RWPE2 (cell line): Measurements from ENCODE around the gene AKR1B1.

Source experiments
- ATAC-seq: fragments of 200-7000 bp; cut with Tn5 transposase; 3 replicates; pipeline ENCODE4 v1.9.1; 2021; ENCODE audit warnings: low read depth
- DNase-seq: peaks from one replicate; pipeline ENCODE4 v3.0.0-alpha.2; 2020; ENCODE audit warnings: low spot score
- H3K27ac ChIP-seq: fragments of 450-650 bp; 2 replicates; pipeline ENCODE4 v1.5.1; 2017; ENCODE audit warnings: mild to moderate bottlenecking; ENCODE audit not compliant: poor library complexity, severe bottlenecking
- H3K27me3 ChIP-seq: fragments of 250-450 bp; sonication (Bioruptor Pico); 2 replicates; pipeline ENCODE4 v1.5.1; 2021; ENCODE audit warnings: mild to moderate bottlenecking, moderate library complexity; ENCODE audit not compliant: insufficient read depth, poor library complexity, severe bottlenecking
- H3K36me3 ChIP-seq: fragments of 250-450 bp; sonication (Bioruptor Pico); 2 replicates; pipeline ENCODE4 v1.5.1; 2020; ENCODE audit warnings: low read depth, mild to moderate bottlenecking, moderate library complexity
- H3K4me1 ChIP-seq: fragments of 250-450 bp; sonication (Bioruptor Pico); 2 replicates; pipeline ENCODE4 v1.5.1; 2021; ENCODE audit warnings: mild to moderate bottlenecking, moderate library complexity; ENCODE audit not compliant: insufficient read depth, poor library complexity, severe bottlenecking
- H3K4me3 ChIP-seq: fragments of 250-450 bp; sonication (Bioruptor Pico); 2 replicates; pipeline ENCODE4 v1.5.1; 2021; ENCODE audit warnings: mild to moderate bottlenecking, moderate library complexity; ENCODE audit not compliant: severe bottlenecking
- H3K9me3 ChIP-seq: fragments of 250-450 bp; sonication (Bioruptor Pico); 2 replicates; pipeline ENCODE4 v1.5.1; 2021; ENCODE audit warnings: mild to moderate bottlenecking, moderate library complexity; ENCODE audit not compliant: severe bottlenecking
- CTCF ChIP-seq: fragments of 450-650 bp; IDR thresholded peaks from one replicate; pipeline ENCODE4 v1.5.1; 2017; ENCODE audit warnings: mild to moderate bottlenecking, moderate library complexity; ENCODE audit not compliant: poor library complexity, severe bottlenecking

AKR1B1 gene

GRCh38 chr7:134396031-134396430, 62.9 kb downstream of the AKR1B1 start:
- no peak overlapping the region for H3K27ac ChIP-seq
- ATAC-seq = no peak
- no peak for TF ChIP-seq CTCF
- H3K9me3 ChIP-seq = no peaks in the 10 kb centered on the region
- no peaks in the 10 kb centered on the region for H3K27me3 ChIP-seq
- H3K4me1 ChIP-seq = no peaks in the 10 kb centered on the region
- no peak for DNase-seq
- no peaks in the 10 kb centered on the region for H3K36me3 ChIP-seq
- no peak overlapping the region for H3K4me3 ChIP-seq

- Histone ChIP-seq H3K27ac (no peak overlapping the region), H3K4me3 (no peak overlapping the region), H3K9me3 (no peaks in the 10 kb centered on the region), H3K4me1 (no peaks in the 10 kb centered on the region), H3K36me3 (no peaks in the 10 kb centered on the region), H3K27me3 (no peaks in the 10 kb centered on the region)
- no peak for DNase-seq
- no peak for ATAC-seq
- TF ChIP-seq CTCF = no peak
Observed at GRCh38 chr7:134395604-134396003, 63.3 kb downstream of the AKR1B1 start.

GRCh38 chr7:134394056-134394455, 64.8 kb downstream of the AKR1B1 start:
- no peaks in the 10 kb centered on the region for H3K36me3 ChIP-seq
- H3K9me3 ChIP-seq = no peaks in the 10 kb centered on the region
- no peak overlapping the region for H3K27ac ChIP-seq
- no peaks in the 10 kb centered on the region for H3K27me3 ChIP-seq
- H3K4me1 ChIP-seq = no peaks in the 10 kb centered on the region
- no peak for TF ChIP-seq CTCF
- no peak overlapping the region for H3K4me3 ChIP-seq
- no peak for ATAC-seq
- no peak for DNase-seq
